ENCODE results near the gene RAB21. TPM values are rescaled to one million over a fixed set of nuclear protein-coding genes. Genes with fewer than 3 reads are reported as not detected.

Gene RAB21
- total RNA-seq, 1 donor from 2014 or later, result 29.2 TPM

Other genes with a start within 250 kb of the RAB21 start
- gene ZFC3H1, start 91.0 kb upstream of the RAB21 start, total RNA-seq, result 13.4 TPM
- gene THAP2, start 90.6 kb upstream of the RAB21 start, total RNA-seq, result 1.4 TPM
- gene TMEM19, start 68.8 kb upstream of the RAB21 start, total RNA-seq, result 21.5 TPM
- gene TBC1D15, start 84.9 kb downstream of the RAB21 start, total RNA-seq, result 15.8 TPM
- gene TPH2, start 184.0 kb downstream of the RAB21 start, total RNA-seq, result not detected